AG04450 (cell line): ENCODE results near the gene TMEM130. TPM values are rescaled to one million over a fixed set of nuclear protein-coding genes. Genes with fewer than 3 reads are reported as not detected.

ENCODE experiments used
- CTCF ChIA-PET: fragments of 300-600, 350-600 bp; formaldehyde crosslinking; extraction: SDS; loops from one replicate; lab custom pipeline; 2022; ENCODE audit warnings: antibody characterized with exemption, inconsistent platforms; lab: Charles Lee
- POLR2A ChIA-PET: fragments of 350-600 bp; formaldehyde crosslinking; extraction: SDS; loops from one replicate; lab custom pipeline; 2021; ENCODE audit warnings: antibody characterized with exemption, inconsistent platforms; lab: Yijun Ruan, JAX
- DNase-seq: peaks from one replicate; pipeline ENCODE4 v3.0.0-alpha.2; 2011; ENCODE audit warnings: low read depth, low spot score
- H3K27ac ChIP-seq: one replicate; pipeline ENCODE4 v1.5.1; 2012; ENCODE audit warnings: low read depth, low read length, control low read depth
- H3K27me3 ChIP-seq: one replicate; pipeline ENCODE4 v1.6.0; 2012; ENCODE audit warnings: low read length; ENCODE audit not compliant: control insufficient read depth, insufficient read depth
- H3K4me3 ChIP-seq: 2 replicates; pipeline ENCODE4 v1.5.1; 2011; ENCODE audit warnings: mild to moderate bottlenecking, low read depth, low read length, control low read depth
- H3K9me3 ChIP-seq: 2 replicates; pipeline ENCODE4 v1.5.1; 2012; ENCODE audit warnings: low read length; ENCODE audit not compliant: control insufficient read depth, insufficient read depth
- polyA plus RNA-seq: library from polyadenylated mRNA; depleted of rRNA; stranded (reverse); fragments of >200 nt; gene quantifications from 2 replicates; pipeline ENCODE4 v1.2.3, GENCODE V29; 2011
- TF ChIP-seq, protein P1 (sequence below): IDR thresholded peaks from 2 replicates; pipeline ENCODE4 v1.5.1; 2011; ENCODE audit warnings: low read depth, low read length, control low read depth, inconsistent platforms

The TMEM130 gene
- polyA plus RNA-seq, 1 experiment = 7.0 TPM

DNA sequence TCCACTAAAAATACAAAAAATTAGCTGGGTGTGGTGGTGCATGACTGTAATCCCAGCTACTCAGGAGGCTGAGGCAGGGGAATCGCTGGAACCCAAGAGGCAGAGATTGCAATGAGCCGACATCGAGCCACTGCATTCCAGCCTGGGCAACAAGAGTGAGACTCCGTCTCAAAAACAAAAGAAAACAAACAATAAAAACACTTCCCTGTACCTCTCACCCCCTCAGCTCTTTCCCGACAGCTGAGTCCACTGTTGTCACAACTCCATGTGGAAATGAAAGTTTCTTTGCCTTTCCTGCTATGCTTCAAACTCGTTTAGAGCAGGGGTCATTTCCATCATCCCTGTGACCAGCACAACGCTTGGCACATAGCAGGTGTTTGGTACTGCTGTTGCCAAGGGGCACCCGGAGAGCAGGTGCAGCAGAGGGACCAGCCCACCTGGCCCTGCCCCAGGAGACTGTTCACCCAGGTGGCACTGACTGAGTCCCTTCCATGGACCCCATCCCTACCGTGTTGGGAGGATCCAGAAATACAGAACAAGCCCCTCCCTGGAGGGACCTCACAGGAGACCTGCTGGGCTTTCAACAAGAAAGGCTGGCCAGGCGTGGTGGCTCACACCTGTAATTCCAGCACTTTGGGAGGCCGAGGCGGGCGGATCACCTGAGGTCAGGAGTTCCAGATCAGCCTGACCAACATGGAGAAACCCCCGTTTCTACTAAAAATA, 4.9 kb downstream of the TMEM130 start:
- Histone ChIP-seq H3K9me3 (no peaks in the 10 kb centered on the region; the same call in 1 of the 2 replicates), H3K27me3 (peaks cover 14% of the 10 kb centered on the region), H3K4me3 (no peak overlapping the region), H3K27ac (no peak overlapping the region)
- CTCF ChIA-PET = no interaction called here
- TF ChIP-seq, protein P1, sequence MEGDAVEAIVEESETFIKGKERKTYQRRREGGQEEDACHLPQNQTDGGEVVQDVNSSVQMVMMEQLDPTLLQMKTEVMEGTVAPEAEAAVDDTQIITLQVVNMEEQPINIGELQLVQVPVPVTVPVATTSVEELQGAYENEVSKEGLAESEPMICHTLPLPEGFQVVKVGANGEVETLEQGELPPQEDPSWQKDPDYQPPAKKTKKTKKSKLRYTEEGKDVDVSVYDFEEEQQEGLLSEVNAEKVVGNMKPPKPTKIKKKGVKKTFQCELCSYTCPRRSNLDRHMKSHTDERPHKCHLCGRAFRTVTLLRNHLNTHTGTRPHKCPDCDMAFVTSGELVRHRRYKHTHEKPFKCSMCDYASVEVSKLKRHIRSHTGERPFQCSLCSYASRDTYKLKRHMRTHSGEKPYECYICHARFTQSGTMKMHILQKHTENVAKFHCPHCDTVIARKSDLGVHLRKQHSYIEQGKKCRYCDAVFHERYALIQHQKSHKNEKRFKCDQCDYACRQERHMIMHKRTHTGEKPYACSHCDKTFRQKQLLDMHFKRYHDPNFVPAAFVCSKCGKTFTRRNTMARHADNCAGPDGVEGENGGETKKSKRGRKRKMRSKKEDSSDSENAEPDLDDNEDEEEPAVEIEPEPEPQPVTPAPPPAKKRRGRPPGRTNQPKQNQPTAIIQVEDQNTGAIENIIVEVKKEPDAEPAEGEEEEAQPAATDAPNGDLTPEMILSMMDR = no peak
- POLR2A ChIA-PET = interaction anchor here (0.6 to 0.8 kb wide), 3 partner anchors 12 to 693 kb away, joined by 3 to 4 read pairs (median 3); partner anchors contain the start of gene ZNF655
- DNase-seq = no peak

DNA sequence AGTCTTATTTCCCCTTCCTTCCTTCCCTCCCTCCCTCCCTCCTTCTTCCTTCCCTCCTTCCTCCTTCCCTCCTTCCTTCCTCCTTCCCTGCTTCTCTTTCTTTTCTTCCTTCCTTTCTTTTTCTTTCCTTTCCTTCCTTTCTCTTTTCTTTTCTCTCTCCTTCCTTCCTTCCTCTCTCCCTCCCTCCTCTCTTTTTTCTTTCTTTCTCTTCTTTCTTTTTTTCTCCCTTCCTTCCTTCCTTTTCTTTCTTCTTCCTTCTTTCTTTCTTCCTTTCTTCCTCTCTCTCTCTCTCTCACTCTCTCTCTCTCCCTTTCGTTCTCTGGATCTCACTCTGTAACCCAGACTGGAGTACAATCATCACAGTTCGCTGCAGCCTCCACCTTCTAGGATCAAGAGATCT, 6.2 kb downstream of the TMEM130 start:
- no peak for DNase-seq
- Histone ChIP-seq H3K27ac (no peak overlapping the region), H3K4me3 (no peak overlapping the region), H3K27me3 (peaks cover 6% of the 10 kb centered on the region), H3K9me3 (no peaks in the 10 kb centered on the region; the same call in 1 of the 2 replicates)
- TF ChIP-seq, protein P1 = no peak
- CTCF ChIA-PET = interaction anchor here (0.6 to 1.3 kb wide), 2 partner anchors 22 to 411 kb away, joined by 3 read pairs; no protein-coding TSS in a partner anchor
- POLR2A ChIA-PET = interaction anchor here (0.6 kb wide), 1 partner anchor 433 kb away, joined by 3 read pairs; no protein-coding TSS in a partner anchor

- no peak overlapping the region for H3K27ac ChIP-seq
- TF ChIP-seq, protein P1 = no peak
- no peak overlapping the region for H3K4me3 ChIP-seq
- no peak for DNase-seq
- CTCF ChIA-PET = interaction anchor here (1.3 kb wide), 1 partner anchor 22 kb away, joined by 3 read pairs; no protein-coding TSS in a partner anchor
- H3K27me3 ChIP-seq = no peaks in the 10 kb centered on the region
- POLR2A ChIA-PET = no interaction called here
- H3K9me3 ChIP-seq = no peaks in the 10 kb centered on the region; the same call in 1 of the 2 replicates
Observed at GRCh38 chr7:98862716-98863420, 6.9 kb downstream of the TMEM130 start.

GRCh38 chr7:98862203-98862602, 7.6 kb downstream of the TMEM130 start:
- TF ChIP-seq, protein P1 = no peak
- H3K27me3 ChIP-seq = no peaks in the 10 kb centered on the region
- ChIA-PET POLR2A (no interaction called here), CTCF (interaction anchor here (1.0 kb wide), 1 partner anchor 16 kb away, joined by 3 read pairs; the partner anchor contains the start of gene TRRAP)
- no peak for DNase-seq
- no peak overlapping the region for H3K4me3 ChIP-seq
- H3K27ac ChIP-seq = no peak overlapping the region
- H3K9me3 ChIP-seq = no peaks in the 10 kb centered on the region; the same call in 1 of the 2 replicates
